H1 (cell line): ENCODE data around the gene GSTA3. TPM values are rescaled to one million over a fixed set of nuclear protein-coding genes. Genes with fewer than 3 reads are reported as not detected.

Experiments used
- CTBP2 ChIP-seq: IDR thresholded peaks from 2 replicates; pipeline ENCODE4 v1.7.0; 2011; ENCODE audit warnings: borderline replicate concordance, mild to moderate bottlenecking, moderate library complexity, mixed read lengths, low read length; ENCODE audit not compliant: insufficient read depth, insufficient read length
- EZH2 ChIP-seq: fragments of 200-600 bp; sonication (generic); IDR thresholded peaks from 2 replicates; pipeline ENCODE4 v1.7.1; 2012; ENCODE audit warnings: low read depth, mild to moderate bottlenecking, moderate library complexity, low read length, inconsistent platforms; ENCODE audit not compliant: severe bottlenecking
- SIN3A ChIP-seq, 2 experiments: IDR thresholded peaks in 1 of 2; conservative IDR thresholded peaks in 1 of 2; 2 replicates each; pipeline ENCODE4 v1.6.1; 2011 to 2012; ENCODE audit warnings: low read length in 2 of 2, improper control_type of control experiment in 1 of 2, low read depth in 1 of 2, mild to moderate bottlenecking in 1 of 2
- polyA plus RNA-seq, 7 experiments: library from polyadenylated mRNA; depleted of rRNA in 3 of 7; stranded (reverse) in 5 of 7; unstranded in 2 of 7; fragments of >200 nt in 5 of 7; fragments of 200-250 nt in 2 of 7; gene quantifications; 1 replicate in 5 of 7; 2 replicates in 1 of 7; 4 replicates in 1 of 7; pipeline versions ENCODE4 v1.2.1 to v1.2.3, GENCODE V29; 2011 to 2013; ENCODE audit warnings: missing spikeins in 2 of 7, mixed read lengths in 2 of 7
- total RNA-seq: library from RNA; stranded (reverse); fragmentation: NEBNext Ultra II Directional; extraction: Animal tissue kit (Norgen Biotek cat#: 25700); gene quantifications from 2 replicates; pipeline ENCODE4 v1.2.1, GENCODE V29; 2021

Gene GSTA3
- total and polyA plus RNA-seq, 2 of the 8 experiments (the other 6 are each of a cell fraction or from before 2014, with no cell fraction given), result not detected

DNA sequence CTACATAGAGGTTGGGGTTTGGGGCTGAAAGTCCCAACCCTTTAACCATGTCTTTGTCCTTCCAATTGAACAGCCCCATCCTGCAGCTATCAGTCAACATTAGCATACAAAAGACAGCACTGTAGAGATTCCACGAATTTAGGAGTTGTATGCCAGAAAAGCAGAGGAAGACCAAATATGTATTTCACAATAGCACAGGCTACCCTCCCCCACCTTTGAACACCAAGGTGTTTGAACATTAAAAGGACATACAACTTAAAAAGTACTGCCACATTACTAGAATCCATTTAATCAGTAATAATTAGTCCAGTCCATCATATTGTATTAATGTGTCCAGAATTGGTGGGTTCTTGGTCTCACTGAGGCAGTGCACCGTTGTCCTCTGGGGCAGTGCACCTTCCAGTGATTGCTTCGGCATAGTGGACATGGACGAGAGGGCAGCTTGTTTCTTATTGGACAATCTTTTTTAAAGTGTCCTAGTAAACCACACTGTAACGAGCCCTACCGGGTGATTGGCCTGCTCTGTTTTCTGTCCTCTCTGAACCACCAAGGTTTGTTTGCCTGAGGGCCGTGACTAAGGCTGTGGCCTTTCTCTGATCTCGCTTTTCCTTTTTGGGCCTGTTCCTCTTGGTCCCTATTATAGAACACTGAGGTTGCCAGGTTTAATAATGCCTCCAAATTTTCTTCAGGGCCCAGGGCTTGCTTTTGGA is 49.2 kb upstream of the GSTA3 start (continued):
- TF ChIP-seq EZH2 (no peak), CTBP2 (no peak), SIN3A (conservative IDR thresholded peaks at IDR 0.05 in 1 of 2, IDR thresholded peaks at IDR 0.05 in 1 of 2; ENCODE audit: low read depth in 1 of 2, low read length in 2 of 2) (no peak)
